CD4-positive, alpha-beta T cell (primary cell): ENCODE measurements around the gene ETNPPL. TPM values are rescaled to one million over a fixed set of nuclear protein-coding genes. Genes with fewer than 3 reads are reported as not detected.

ENCODE experiments used
- ATAC-seq: fragments of 200-7000 bp; cut with Tn5 transposase; one replicate; pipeline ENCODE4 v1.10.0; 2022; ENCODE audit warnings: mild to moderate bottlenecking; ENCODE audit not compliant: poor library complexity
- CTCF ChIA-PET: fragments of 350-600 bp; sonication (Branson Sonifier 250); formaldehyde crosslinking; loops from one replicate; lab custom pipeline; 2021; ENCODE audit warnings: antibody characterized with exemption, inconsistent platforms; lab: Charles Lee
- POLR2A ChIA-PET: fragments of 350-600 bp; sonication (Branson Sonifier 250); formaldehyde crosslinking; loops from one replicate; lab custom pipeline; 2021; ENCODE audit warnings: antibody characterized with exemption, inconsistent platforms; lab: Charles Lee
- DNase-seq, 14 experiments: peaks; one replicate each; pipeline ENCODE4 v3.0.0-alpha.2; 2013 to 2020; ENCODE audit warnings: mixed read lengths in 2 of 14
- H3K27ac ChIP-seq, 2 donors: one replicate each; pipeline versions ENCODE4 v1.5.1 to v1.7.0; 2013; ENCODE audit warnings: low read length in 2 of 2, low read depth in 1 of 2, mild to moderate bottlenecking in 1 of 2
- H3K27me3 ChIP-seq, 2 experiments: 1 replicate in 1 of 2; 2 replicates in 1 of 2; pipeline versions ENCODE4 v1.6.1 to v1.7.0; 2013; ENCODE audit warnings: low read length in 2 of 2, control low read depth in 1 of 2, mild to moderate bottlenecking in 1 of 2, moderate library complexity in 1 of 2; ENCODE audit not compliant: insufficient read depth in 2 of 2, control insufficient read depth in 1 of 2
- H3K36me3 ChIP-seq: one replicate; pipeline ENCODE4 v1.6.1; 2013; ENCODE audit warnings: low read length, control low read depth; ENCODE audit not compliant: insufficient read depth
- H3K4me1 ChIP-seq: one replicate; pipeline ENCODE4 v1.6.1; 2013; ENCODE audit warnings: low read length, control low read depth; ENCODE audit not compliant: insufficient read depth
- H3K4me3 ChIP-seq: one replicate; pipeline ENCODE4 v1.5.1; 2013; ENCODE audit warnings: mild to moderate bottlenecking, low read length, moderate library complexity
- H3K9me3 ChIP-seq, 2 experiments: 1 replicate in 1 of 2; 2 replicates in 1 of 2; pipeline versions ENCODE4 v1.6.1 to v1.7.0; 2013; ENCODE audit warnings: low read length in 2 of 2, mild to moderate bottlenecking in 2 of 2, control low read depth in 1 of 2, moderate library complexity in 1 of 2; ENCODE audit not compliant: control insufficient read depth in 1 of 2, insufficient read depth in 1 of 2
- H3K27ac Mint-ChIP-seq: one replicate; pipeline ENCODE4 v1.8.0; 2020; ENCODE audit warnings: mixed read lengths
- H3K27me3 Mint-ChIP-seq: one replicate; pipeline ENCODE4 v1.8.0; 2021; ENCODE audit warnings: mixed read lengths
- H3K36me3 Mint-ChIP-seq: one replicate; pipeline ENCODE4 v1.8.0; 2021; ENCODE audit warnings: low read depth, mixed read lengths
- H3K4me1 Mint-ChIP-seq: one replicate; pipeline ENCODE4 v1.8.0; 2021; ENCODE audit warnings: low read depth, mixed read lengths
- H3K4me3 Mint-ChIP-seq: one replicate; pipeline ENCODE4 v1.8.0; 2020; ENCODE audit warnings: mild to moderate bottlenecking, mixed read lengths
- H3K9me3 Mint-ChIP-seq: one replicate; pipeline ENCODE4 v1.8.0; 2020; ENCODE audit warnings: mixed read lengths
- intact Hi-C, 2 experiments: fragments of 100-400 bp; cut with DNase I in 1 of 2; cut with micrococcal nuclease in 1 of 2; formaldehyde crosslinking; loops; one replicate each; pipeline versions ENCODE4 v1.15.1 to v1.9.0; 2023 to 2025; cut with DNase I, micrococcal nuclease
- total RNA-seq, 174 experiments: library from RNA in 2 of 174; stranded (reverse) in 2 of 174; gene quantifications; one replicate each; pipeline ENCODE4 v1.2.3 and lab custom pipeline; 2021 to 2026
- TF ChIP-seq, protein P1 (sequence below): fragments of 200-600 bp; IDR thresholded peaks from one replicate; pipeline ENCODE4 v1.8.0; 2022; ENCODE audit warnings: antibody characterized with exemption, mild to moderate bottlenecking

The ETNPPL gene
- total RNA-seq, 2 experiments from 2014 or later, result not detected

- Histone ChIP-seq H3K4me3 (no peak overlapping the region), H3K27me3 (peaks cover 0 to 3% of the 10 kb centered on the region in 2 experiments), H3K4me1 (no peaks in the 10 kb centered on the region), H3K9me3 (no peaks in the 10 kb centered on the region), H3K27ac (no peak overlapping the region), H3K36me3 (no peaks in the 10 kb centered on the region)
- intact Hi-C loops, result no loop called here
- POLR2A ChIA-PET, result no interaction called here
- Mint-ChIP-seq H3K4me3 (no peak overlapping the region), H3K36me3 (no peaks in the 10 kb centered on the region), H3K27me3 (no peaks in the 10 kb centered on the region), H3K9me3 (no peaks in the 10 kb centered on the region), H3K4me1 (peaks cover under 1% of the 10 kb centered on the region), H3K27ac (no peak overlapping the region)
- no peak for DNase-seq
- CTCF ChIA-PET, result no interaction called here
- TF ChIP-seq, protein P1, sequence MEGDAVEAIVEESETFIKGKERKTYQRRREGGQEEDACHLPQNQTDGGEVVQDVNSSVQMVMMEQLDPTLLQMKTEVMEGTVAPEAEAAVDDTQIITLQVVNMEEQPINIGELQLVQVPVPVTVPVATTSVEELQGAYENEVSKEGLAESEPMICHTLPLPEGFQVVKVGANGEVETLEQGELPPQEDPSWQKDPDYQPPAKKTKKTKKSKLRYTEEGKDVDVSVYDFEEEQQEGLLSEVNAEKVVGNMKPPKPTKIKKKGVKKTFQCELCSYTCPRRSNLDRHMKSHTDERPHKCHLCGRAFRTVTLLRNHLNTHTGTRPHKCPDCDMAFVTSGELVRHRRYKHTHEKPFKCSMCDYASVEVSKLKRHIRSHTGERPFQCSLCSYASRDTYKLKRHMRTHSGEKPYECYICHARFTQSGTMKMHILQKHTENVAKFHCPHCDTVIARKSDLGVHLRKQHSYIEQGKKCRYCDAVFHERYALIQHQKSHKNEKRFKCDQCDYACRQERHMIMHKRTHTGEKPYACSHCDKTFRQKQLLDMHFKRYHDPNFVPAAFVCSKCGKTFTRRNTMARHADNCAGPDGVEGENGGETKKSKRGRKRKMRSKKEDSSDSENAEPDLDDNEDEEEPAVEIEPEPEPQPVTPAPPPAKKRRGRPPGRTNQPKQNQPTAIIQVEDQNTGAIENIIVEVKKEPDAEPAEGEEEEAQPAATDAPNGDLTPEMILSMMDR, result no peak
- no peak for ATAC-seq
Measured at GRCh38 chr4:108695062-108695461, 67.8 kb downstream of the ETNPPL start.

GRCh38 chr4:108694423-108694822 is 68.4 kb downstream of the ETNPPL start:
- TF ChIP-seq, protein P1, result no peak
- H3K4me3 ChIP-seq, result no peak overlapping the region
- ChIA-PET CTCF (no interaction called here), POLR2A (no interaction called here)
- intact Hi-C loops, result no loop called here
- peaks cover 0 to 3% of the 10 kb centered on the region in 2 experiments for H3K27me3 ChIP-seq
- H3K36me3 ChIP-seq, result no peaks in the 10 kb centered on the region
- ATAC-seq (no peak), DNase-seq (no peak)
- H3K9me3 Mint-ChIP-seq, result no peaks in the 10 kb centered on the region
- H3K27ac Mint-ChIP-seq, result no peak overlapping the region
- no peaks in the 10 kb centered on the region for H3K4me1 Mint-ChIP-seq
- H3K4me3 Mint-ChIP-seq, result no peak overlapping the region
- no peaks in the 10 kb centered on the region for H3K4me1 ChIP-seq
- H3K36me3 Mint-ChIP-seq, result no peaks in the 10 kb centered on the region
- H3K27me3 Mint-ChIP-seq, result no peaks in the 10 kb centered on the region
- no peak overlapping the region for H3K27ac ChIP-seq
- no peaks in the 10 kb centered on the region for H3K9me3 ChIP-seq

GRCh38 chr4:108693819-108694218 is 69.0 kb downstream of the ETNPPL start:
- H3K9me3 ChIP-seq, result no peaks in the 10 kb centered on the region
- H3K4me3 ChIP-seq, result no peak overlapping the region
- ChIA-PET POLR2A (no interaction called here), CTCF (no interaction called here)
- Mint-ChIP-seq H3K27ac (no peak overlapping the region), H3K4me1 (no peaks in the 10 kb centered on the region), H3K4me3 (no peak overlapping the region), H3K27me3 (no peaks in the 10 kb centered on the region), H3K36me3 (no peaks in the 10 kb centered on the region), H3K9me3 (no peaks in the 10 kb centered on the region)
- intact Hi-C loops, result no loop called here
- H3K27ac ChIP-seq, result no peak overlapping the region
- H3K36me3 ChIP-seq, result no peaks in the 10 kb centered on the region
- TF ChIP-seq, protein P1, result no peak
- DNase-seq, result no peak
- no peaks in the 10 kb centered on the region for H3K4me1 ChIP-seq
- H3K27me3 ChIP-seq, result peaks cover 0 to 3% of the 10 kb centered on the region in 2 experiments
- ATAC-seq, result no peak
